Tibial artery (tissue), 4 donors: ENCODE results near the gene FGD5.

Experiments used
- DNase-seq, 2 donors: peaks; one replicate each; pipeline ENCODE4 v3.0.0-alpha.2; 2019
- H3K27ac ChIP-seq, 2 donors: fragments of 200-600 bp; sonication (generic) in 1 of 2; 1 replicate in 1 of 2; 2 replicates in 1 of 2; pipeline ENCODE4 v1.5.1; 2018 to 2019; ENCODE audit warnings: mild to moderate bottlenecking in 1 of 2
- H3K27me3 ChIP-seq, 2 donors: fragments of 200-600 bp; sonication (generic) in 1 of 2; one replicate each; pipeline versions ENCODE4 v1.5.1 to v1.6.0; 2016 to 2019
- H3K36me3 ChIP-seq, 3 donors: fragments of 200-600 bp; sonication (generic) in 2 of 3; one replicate each; pipeline ENCODE4 v1.5.1; 2016 to 2019; ENCODE audit warnings: mild to moderate bottlenecking in 2 of 3
- H3K4me1 ChIP-seq, 4 donors: fragments of 200-600 bp; sonication (generic) in 2 of 4; 1 replicate in 3 of 4; 2 replicates in 1 of 4; pipeline ENCODE4 v1.5.1; 2016 to 2019
- H3K4me3 ChIP-seq, 2 donors: fragments of 200-600 bp; sonication (generic) in 1 of 2; 1 replicate in 1 of 2; 2 replicates in 1 of 2; pipeline ENCODE4 v1.5.1; 2018 to 2019; ENCODE audit warnings: mild to moderate bottlenecking in 2 of 2
- H3K9me3 ChIP-seq, 3 donors: fragments of 200-600 bp; sonication (generic) in 1 of 3; one replicate each; pipeline ENCODE4 v1.5.1; 2016 to 2019
- CTCF ChIP-seq, 2 experiments: fragments of 200-600 bp in 1 of 2; fragments of 450-650 bp in 1 of 2; IDR thresholded peaks; one replicate each; pipeline ENCODE4 v1.5.1; 2017 to 2019; ENCODE audit warnings: antibody characterized with exemption in 2 of 2, mild to moderate bottlenecking in 1 of 2, moderate library complexity in 1 of 2
- intact Hi-C: fragments of 100-400 bp; cut with DNase I; formaldehyde crosslinking; loops from one replicate; pipeline ENCODE4 v1.15.0; 2023; ENCODE audit warnings: low total_unique reads

Gene FGD5

GRCh38 chr3:14861446-14862302, 42.9 kb downstream of the FGD5 start:
- DNase-seq, result peak; percentile 45 to 48
- Histone ChIP-seq H3K4me1 (peaks cover 0 to 3% (median 0%) of the 10 kb centered on the region in 4 donors), H3K4me3 (no peak overlapping the region), H3K36me3 (peaks cover 0 to 6% (median 0%) of the 10 kb centered on the region in 3 donors), H3K27me3 (no peaks in the 10 kb centered on the region), H3K9me3 (no peaks in the 10 kb centered on the region), H3K27ac (no peak overlapping the region)
- TF ChIP-seq CTCF (IDR thresholded peaks at IDR 0.05), result no peak
- intact Hi-C loops, result no loop called here

GRCh38 chr3:14862303-14862660, 43.5 kb downstream of the FGD5 start:
- intact Hi-C loops, result no loop called here
- peak in 1 of 2 donors; percentile 44 for DNase-seq
- Histone ChIP-seq H3K4me1 (peaks cover 0 to 3% (median 0%) of the 10 kb centered on the region in 4 donors), H3K4me3 (no peak overlapping the region), H3K36me3 (peaks cover 0 to 6% (median 0%) of the 10 kb centered on the region in 3 donors), H3K27ac (no peak overlapping the region), H3K9me3 (no peaks in the 10 kb centered on the region), H3K27me3 (no peaks in the 10 kb centered on the region)
- TF ChIP-seq CTCF (IDR thresholded peaks at IDR 0.05), result no peak

GRCh38 chr3:14862661-14863230, 44.0 kb downstream of the FGD5 start:
- H3K27ac ChIP-seq, result no peak overlapping the region
- TF ChIP-seq CTCF (IDR thresholded peaks at IDR 0.05), result no peak

GRCh38 chr3:14863333-14864100, 44.8 kb downstream of the FGD5 start:
- Histone ChIP-seq H3K27ac (no peak overlapping the region), H3K36me3 (peaks cover 0 to 6% (median 0%) of the 10 kb centered on the region in 3 donors), H3K9me3 (no peaks in the 10 kb centered on the region), H3K27me3 (no peaks in the 10 kb centered on the region), H3K4me3 (no peak overlapping the region), H3K4me1 (peaks cover 0 to 3% (median 0%) of the 10 kb centered on the region in 4 donors)
- TF ChIP-seq CTCF (IDR thresholded peaks at IDR 0.05), result peak in 1 of 2 experiments; percentile 11
- intact Hi-C loops, result no loop called here
- peak in 1 of 2 donors; percentile 32 for DNase-seq

More at GRCh38 chr3:14862661-14863230, 44.0 kb downstream of the FGD5 start:
- Histone ChIP-seq H3K27me3 (no peaks in the 10 kb centered on the region), H3K4me1 (peaks cover 0 to 3% (median 0%) of the 10 kb centered on the region in 4 donors), H3K36me3 (peaks cover 0 to 6% (median 0%) of the 10 kb centered on the region in 3 donors), H3K4me3 (no peak overlapping the region), H3K9me3 (no peaks in the 10 kb centered on the region)
- intact Hi-C loops, result no loop called here
- peak in 1 of 2 donors; percentile 61 for DNase-seq

- Histone ChIP-seq H3K9me3 (no peaks in the 10 kb centered on the region), H3K4me1 (peaks cover 0 to 3% (median 0%) of the 10 kb centered on the region in 4 donors), H3K4me3 (no peak overlapping the region), H3K27me3 (no peaks in the 10 kb centered on the region), H3K36me3 (peaks cover 0 to 6% (median 0%) of the 10 kb centered on the region in 3 donors), H3K27ac (no peak overlapping the region)
- intact Hi-C loops, result no loop called here
- DNase-seq, result peak in 1 of 2 donors; percentile 61
- no peak for TF ChIP-seq CTCF (IDR thresholded peaks at IDR 0.05)
Observed at GRCh38 chr3:14864131-14864530, 45.4 kb downstream of the FGD5 start.
